BLaER1 (cell line): Measurements from ENCODE around the gene MS4A8.

ENCODE experiments used
- H3K27ac ChIP-seq: shearing (Covaris generic); formaldehyde crosslinking; 2 replicates; pipeline ENCODE4 v1.8.1; 2022
- H3K27me3 ChIP-seq: shearing (Covaris generic); formaldehyde crosslinking; 2 replicates; pipeline ENCODE4 v1.8.1; 2022
- H3K36me3 ChIP-seq: shearing (Covaris generic); formaldehyde crosslinking; 2 replicates; pipeline ENCODE4 v1.8.1; 2022
- H3K4me1 ChIP-seq: shearing (Covaris generic); formaldehyde crosslinking; 2 replicates; pipeline ENCODE4 v1.8.1; 2022
- H3K4me2 ChIP-seq: shearing (Covaris generic); formaldehyde crosslinking; 2 replicates; pipeline ENCODE4 v1.8.1; 2022
- H3K4me3 ChIP-seq: shearing (Covaris generic); formaldehyde crosslinking; 2 replicates; pipeline ENCODE4 v1.8.1; 2022
- H3K9ac ChIP-seq: shearing (Covaris generic); formaldehyde crosslinking; 2 replicates; pipeline ENCODE4 v1.8.1; 2022
- H3K9me3 ChIP-seq: shearing (Covaris generic); formaldehyde crosslinking; 2 replicates; pipeline ENCODE4 v1.8.1; 2022
- H4K20me1 ChIP-seq: shearing (Covaris generic); formaldehyde crosslinking; 2 replicates; pipeline ENCODE4 v1.8.1; 2022
- Cebpa-rat ChIP-seq: shearing (Covaris generic); IDR thresholded peaks from 2 replicates; pipeline ENCODE4 v1.8.1; 2022

The MS4A8 gene

DNA sequence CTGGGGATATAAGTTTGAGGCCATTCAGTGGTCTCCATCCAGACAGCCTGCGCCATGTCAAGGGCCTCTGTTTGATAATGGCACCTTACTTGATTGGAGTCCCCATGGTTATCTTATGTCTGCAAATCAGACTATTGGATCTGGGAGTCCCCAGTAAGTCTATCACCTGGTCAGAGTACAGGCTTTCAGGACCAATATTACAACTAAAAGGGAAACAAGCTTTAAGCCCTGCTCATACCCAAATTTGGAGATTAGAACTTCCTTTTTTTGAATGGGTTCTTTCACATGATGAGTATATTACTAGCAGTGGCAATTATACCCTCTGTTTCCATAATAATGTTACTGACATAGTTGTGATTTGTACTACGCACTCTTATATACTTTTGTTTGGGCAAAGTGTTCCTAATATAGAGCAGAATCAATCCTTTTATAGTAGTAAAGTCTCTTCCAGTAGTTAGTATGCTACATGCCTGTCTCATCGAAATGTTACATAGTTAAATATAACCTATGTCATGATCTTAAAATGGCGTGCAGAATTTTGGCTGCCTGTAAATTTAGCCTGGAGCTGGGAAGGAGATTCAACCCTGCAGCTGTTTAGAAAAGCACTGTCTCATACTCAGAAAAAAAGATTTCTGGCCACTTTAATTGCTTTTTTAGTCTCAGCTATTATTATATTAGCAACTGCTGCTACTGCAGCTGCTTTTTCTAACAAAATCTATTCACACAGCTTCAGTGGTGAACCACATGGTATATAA lies 62.2 kb downstream of the MS4A8 start:
- peaks cover 34% of the 10 kb centered on the region for H3K4me1 ChIP-seq
- H4K20me1 ChIP-seq: no peaks in the 10 kb centered on the region
- H3K36me3 ChIP-seq: no peaks in the 10 kb centered on the region
- no peak overlapping the region for H3K4me2 ChIP-seq
- no peak overlapping the region for H3K9ac ChIP-seq
- TF ChIP-seq Cebpa-rat: no peak
- H3K27ac ChIP-seq: no peak overlapping the region
- no peak overlapping the region for H3K4me3 ChIP-seq
- H3K27me3 ChIP-seq: no peaks in the 10 kb centered on the region
- H3K9me3 ChIP-seq: no peaks in the 10 kb centered on the region

DNA sequence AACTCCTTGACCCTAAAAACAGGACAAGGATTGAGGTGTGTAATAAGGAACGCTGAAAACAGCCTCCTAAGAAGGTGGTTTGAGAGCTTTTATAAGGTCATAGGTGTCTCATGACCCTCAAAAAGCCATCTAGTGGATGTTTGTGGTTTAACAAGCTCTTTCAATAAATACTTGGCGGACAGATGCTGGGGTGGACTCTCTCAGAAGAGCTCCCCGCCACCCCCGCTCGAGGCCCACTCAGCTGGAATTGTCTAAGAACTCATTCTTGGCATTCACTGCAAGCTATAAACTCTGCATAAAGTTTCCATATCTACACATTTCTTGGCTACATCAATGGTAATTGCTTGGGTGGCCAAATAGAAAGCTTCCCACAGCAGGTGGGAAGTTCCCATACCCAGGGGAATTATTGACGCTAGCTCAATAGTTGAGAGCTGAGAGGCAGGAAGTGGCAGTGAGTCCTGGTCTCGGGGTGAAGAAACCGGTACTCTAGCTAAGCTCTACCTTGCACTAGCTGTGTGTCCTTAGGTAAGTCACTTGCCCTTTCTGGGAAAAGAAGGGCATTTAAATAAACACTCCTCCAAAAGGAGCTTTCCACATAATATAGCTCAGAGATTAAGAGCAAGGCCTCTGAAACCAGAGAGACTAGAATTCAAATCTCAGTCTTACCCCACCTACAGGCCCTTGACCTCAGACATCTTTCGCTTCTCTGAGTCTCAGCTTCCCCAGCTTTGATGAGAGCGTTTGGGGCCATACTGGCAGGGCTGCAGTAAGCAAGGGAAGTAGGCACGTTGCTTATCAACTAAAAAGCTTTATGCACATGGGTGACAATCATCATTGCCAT lies 63.7 kb downstream of the MS4A8 start:
- no peaks in the 10 kb centered on the region for H3K27me3 ChIP-seq
- no peak for TF ChIP-seq Cebpa-rat
- H3K4me2 ChIP-seq: peak overlapping the region; percentile 33
- no peaks in the 10 kb centered on the region for H4K20me1 ChIP-seq
- no peak overlapping the region for H3K9ac ChIP-seq
- no peak overlapping the region for H3K4me3 ChIP-seq
- no peaks in the 10 kb centered on the region for H3K9me3 ChIP-seq
- H3K27ac ChIP-seq: no peak overlapping the region
- peaks cover 34% of the 10 kb centered on the region for H3K4me1 ChIP-seq
- H3K36me3 ChIP-seq: no peaks in the 10 kb centered on the region

- Histone ChIP-seq H3K27me3 (no peaks in the 10 kb centered on the region), H3K36me3 (no peaks in the 10 kb centered on the region), H4K20me1 (no peaks in the 10 kb centered on the region), H3K4me3 (no peak overlapping the region), H3K4me2 (no peak overlapping the region), H3K9me3 (no peaks in the 10 kb centered on the region), H3K27ac (no peak overlapping the region), H3K4me1 (peaks cover 33% of the 10 kb centered on the region), H3K9ac (no peak overlapping the region)
- no peak for TF ChIP-seq Cebpa-rat
Observed at GRCh38 chr11:60763692-60764369, 64.4 kb downstream of the MS4A8 start.

DNA sequence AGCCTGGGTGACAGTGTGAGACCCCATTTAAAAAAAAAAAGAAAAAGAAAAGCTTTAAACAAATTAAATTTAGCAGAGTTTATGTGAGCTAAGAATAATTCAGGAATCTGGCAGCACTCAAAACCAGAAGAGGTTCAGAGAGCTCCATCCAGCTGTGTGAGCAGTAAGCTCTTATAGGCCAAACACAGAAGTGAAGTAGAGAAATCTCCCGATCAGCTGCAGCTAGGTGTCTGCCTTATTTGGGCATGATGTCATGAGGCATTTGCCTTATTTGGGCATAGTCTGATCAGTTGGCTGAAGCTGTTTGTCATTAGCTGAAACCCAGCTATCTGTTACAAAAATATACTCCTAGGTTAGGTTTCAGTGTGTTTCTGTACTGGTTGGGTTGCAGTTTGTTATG lies 65.5 kb downstream of the MS4A8 start:
- Histone ChIP-seq H3K9me3 (no peaks in the 10 kb centered on the region), H3K4me2 (no peak overlapping the region), H3K27ac (no peak overlapping the region), H3K9ac (no peak overlapping the region), H3K4me1 (peaks cover 22% of the 10 kb centered on the region), H3K36me3 (no peaks in the 10 kb centered on the region), H4K20me1 (no peaks in the 10 kb centered on the region), H3K4me3 (no peak overlapping the region), H3K27me3 (no peaks in the 10 kb centered on the region)
- TF ChIP-seq Cebpa-rat: no peak

- Histone ChIP-seq H3K27me3 (no peaks in the 10 kb centered on the region), H4K20me1 (no peaks in the 10 kb centered on the region), H3K9ac (no peak overlapping the region), H3K4me1 (peaks cover 18% of the 10 kb centered on the region), H3K4me2 (no peak overlapping the region), H3K4me3 (no peak overlapping the region), H3K9me3 (no peaks in the 10 kb centered on the region), H3K36me3 (no peaks in the 10 kb centered on the region), H3K27ac (no peak overlapping the region)
- TF ChIP-seq Cebpa-rat: no peak
Observed at GRCh38 chr11:60765355-60765754, 65.9 kb downstream of the MS4A8 start.
